Fibroblast of pulmonary artery (primary cell): ENCODE results near the gene DPEP2NB.

ENCODE experiments used
- DNase-seq: peaks from one replicate; pipeline ENCODE4 v3.0.0-alpha.2; 2010; ENCODE audit warnings: low read depth
- H3K4me3 ChIP-seq: replicated peaks from 2 replicates; pipeline ENCODE4 v1.5.1; 2011; ENCODE audit warnings: low read depth, mild to moderate bottlenecking, control low read depth, low read length, moderate library complexity
- TF ChIP-seq, protein P1 (sequence below): IDR thresholded peaks from 2 replicates; pipeline ENCODE4 v1.5.1; 2011; ENCODE audit warnings: mild to moderate bottlenecking, control low read depth, low read length, inconsistent platforms; ENCODE audit errors: missing control alignments

The DPEP2NB gene

DNA sequence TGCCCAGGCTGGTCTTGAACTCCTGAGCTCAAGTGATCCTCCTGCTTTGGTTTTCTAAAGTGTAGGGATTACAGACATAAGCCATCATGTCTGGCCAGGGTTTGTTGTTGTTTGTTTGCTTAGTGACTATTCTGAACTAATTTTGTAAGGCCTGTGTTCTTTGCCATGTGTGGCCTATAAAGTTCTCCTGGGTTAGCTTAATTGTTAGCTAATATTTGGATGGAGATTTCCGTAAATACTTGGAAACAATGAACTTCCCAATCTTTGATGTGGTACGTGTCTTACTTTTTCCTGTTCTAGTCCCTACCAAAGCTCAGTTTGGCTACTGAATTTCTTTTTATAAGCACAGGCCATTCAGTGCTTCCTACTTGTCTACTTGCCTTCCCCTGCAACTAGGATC, 32.3 kb upstream of the DPEP2NB start:
- TF ChIP-seq, protein P1, sequence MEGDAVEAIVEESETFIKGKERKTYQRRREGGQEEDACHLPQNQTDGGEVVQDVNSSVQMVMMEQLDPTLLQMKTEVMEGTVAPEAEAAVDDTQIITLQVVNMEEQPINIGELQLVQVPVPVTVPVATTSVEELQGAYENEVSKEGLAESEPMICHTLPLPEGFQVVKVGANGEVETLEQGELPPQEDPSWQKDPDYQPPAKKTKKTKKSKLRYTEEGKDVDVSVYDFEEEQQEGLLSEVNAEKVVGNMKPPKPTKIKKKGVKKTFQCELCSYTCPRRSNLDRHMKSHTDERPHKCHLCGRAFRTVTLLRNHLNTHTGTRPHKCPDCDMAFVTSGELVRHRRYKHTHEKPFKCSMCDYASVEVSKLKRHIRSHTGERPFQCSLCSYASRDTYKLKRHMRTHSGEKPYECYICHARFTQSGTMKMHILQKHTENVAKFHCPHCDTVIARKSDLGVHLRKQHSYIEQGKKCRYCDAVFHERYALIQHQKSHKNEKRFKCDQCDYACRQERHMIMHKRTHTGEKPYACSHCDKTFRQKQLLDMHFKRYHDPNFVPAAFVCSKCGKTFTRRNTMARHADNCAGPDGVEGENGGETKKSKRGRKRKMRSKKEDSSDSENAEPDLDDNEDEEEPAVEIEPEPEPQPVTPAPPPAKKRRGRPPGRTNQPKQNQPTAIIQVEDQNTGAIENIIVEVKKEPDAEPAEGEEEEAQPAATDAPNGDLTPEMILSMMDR: no peak
- DNase-seq: no peak

DNA sequence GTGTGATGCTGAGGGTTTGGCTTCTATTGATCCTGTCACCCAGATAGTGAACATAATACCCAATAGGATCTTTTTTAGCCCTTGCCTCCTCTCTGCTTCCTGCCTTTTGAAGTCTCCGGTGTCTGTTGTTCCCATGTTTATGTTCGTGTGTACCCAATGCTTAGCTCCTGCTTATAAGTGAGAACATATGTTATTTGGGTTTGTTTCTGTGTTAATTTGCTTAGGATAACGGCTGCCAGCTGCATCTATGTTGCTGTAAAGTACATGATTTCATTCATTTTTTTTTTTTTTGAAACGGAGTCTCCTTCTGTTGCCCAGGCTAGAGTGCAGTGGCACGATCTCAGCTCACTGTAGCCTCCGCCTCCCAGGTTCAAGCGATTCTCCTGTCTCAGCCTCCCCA, 30.4 kb upstream of the DPEP2NB start:
- no peak for DNase-seq
- TF ChIP-seq, protein P1: no peak
- no peak overlapping the region for H3K4me3 ChIP-seq

More for the DNA sequence above, 32.3 kb upstream of the DPEP2NB start:
- no peak overlapping the region for H3K4me3 ChIP-seq

DNA sequence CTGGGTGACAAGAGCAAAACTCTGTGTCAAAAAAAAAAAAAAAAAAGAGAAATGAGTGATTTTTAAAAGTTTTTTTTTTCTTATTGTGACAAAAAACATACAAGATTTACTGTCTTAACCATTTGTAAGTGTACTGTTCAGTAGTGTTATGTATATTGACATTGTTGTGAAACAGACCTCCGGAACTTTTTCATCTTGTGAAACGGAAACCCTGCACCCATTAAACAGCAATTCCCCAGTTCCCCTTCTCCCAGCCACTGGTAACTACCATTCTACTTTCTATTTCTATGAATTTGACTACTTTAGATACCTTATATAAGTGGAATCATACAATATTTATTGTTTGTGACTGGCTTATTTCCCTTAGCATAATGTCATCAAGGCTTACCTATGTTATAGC, 26.1 kb upstream of the DPEP2NB start:
- no peak for DNase-seq

GRCh38 chr16:68040506-68041288, 25.0 kb upstream of the DPEP2NB start:
- TF ChIP-seq, protein P1: peak; percentile 84
- peak; percentile 67 for DNase-seq
- no peak overlapping the region for H3K4me3 ChIP-seq

More for the DNA sequence above, 26.1 kb upstream of the DPEP2NB start:
- TF ChIP-seq, protein P1: no peak
- no peak overlapping the region for H3K4me3 ChIP-seq

DNA sequence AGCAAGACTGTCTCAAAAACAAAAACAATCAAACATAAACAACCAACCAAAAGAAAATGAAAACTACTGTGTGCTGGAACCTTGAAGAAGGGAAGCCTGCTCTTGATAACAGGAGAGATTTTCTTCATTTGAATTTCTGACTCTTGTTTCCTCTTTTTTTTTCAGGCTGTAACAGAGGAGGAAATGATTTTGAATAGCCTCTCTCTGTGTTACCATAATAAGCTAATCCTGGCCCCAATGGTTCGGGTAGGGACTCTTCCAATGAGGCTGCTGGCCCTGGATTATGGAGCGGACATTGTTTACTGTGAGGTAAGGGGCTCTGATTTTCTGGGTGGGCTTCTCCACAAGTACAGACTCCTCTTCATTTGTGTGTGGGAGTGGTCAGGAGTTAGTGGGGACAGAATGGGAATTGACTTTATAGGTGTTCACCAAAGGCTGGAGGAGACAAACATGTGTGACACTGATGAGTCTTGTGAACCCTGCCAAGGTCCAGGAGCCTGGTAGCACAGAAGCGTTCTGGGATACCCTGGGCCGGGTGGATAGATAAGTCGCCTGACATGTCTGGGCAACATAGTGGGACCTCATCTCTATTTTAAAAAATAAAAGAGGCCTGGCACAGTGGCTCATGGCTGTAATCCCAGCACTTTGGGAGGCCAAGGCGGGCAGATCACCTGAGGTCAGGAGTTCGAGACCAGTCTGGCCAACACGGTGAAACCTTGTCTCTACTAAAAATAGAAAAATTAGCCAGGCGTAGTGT, 22.3 kb upstream of the DPEP2NB start:
- TF ChIP-seq, protein P1: no peak
- H3K4me3 ChIP-seq: no peak overlapping the region
- no peak for DNase-seq

- DNase-seq: no peak
- TF ChIP-seq, protein P1: no peak
- no peak overlapping the region for H3K4me3 ChIP-seq
These were observed 19.5 kb upstream of the DPEP2NB start for GRCh38 chr16:68035227-68035626.
